Measurements from ENCODE around the gene ISG20. TPM values are rescaled to one million over a fixed set of nuclear protein-coding genes. Genes with fewer than 3 reads are reported as not detected.

ISG20 gene
- total RNA-seq, 1 donor: 3.3 TPM

DNA sequence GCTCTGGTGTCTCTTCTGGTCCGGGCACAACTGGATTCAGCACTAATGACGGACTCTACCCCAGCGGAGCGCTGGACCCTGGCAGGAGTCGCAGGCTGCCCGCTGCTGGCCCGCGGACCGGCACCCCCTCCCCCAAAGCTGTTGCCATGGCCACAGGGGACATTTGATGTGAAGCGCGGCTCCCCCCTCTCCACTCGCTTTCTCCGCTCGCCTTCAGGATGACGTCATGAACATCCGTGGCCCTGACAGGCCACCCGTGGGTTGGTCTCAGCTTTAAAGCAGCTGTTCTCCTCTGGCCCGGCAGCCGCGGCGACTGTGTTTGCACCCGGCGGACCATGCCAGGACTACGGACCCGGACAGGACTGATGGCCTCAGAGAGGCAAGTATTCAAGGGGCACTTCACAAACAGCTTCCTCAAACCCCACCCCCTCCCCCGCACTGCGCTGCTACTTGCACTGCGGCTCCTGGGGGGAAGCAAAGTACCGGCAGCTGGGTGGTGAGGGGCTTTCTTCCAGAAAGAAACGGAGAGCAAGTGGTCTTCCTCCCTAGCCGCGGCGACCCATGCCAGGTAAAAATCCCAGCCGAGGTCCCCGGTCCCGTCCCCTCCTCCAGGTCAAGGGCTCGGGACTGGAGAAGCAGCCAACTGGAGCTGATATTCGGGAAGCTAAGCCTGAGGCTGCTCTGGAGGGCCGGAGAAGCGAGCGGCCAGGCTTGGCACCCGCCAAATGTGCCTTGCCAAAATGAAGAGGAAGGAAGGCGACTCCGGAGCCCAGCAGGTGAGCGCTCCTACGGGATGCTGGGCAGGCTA is 34.2 kb upstream of the ISG20 start:
- H3K4me1 ChIP-seq (ENCODE audit: insufficient read depth, low read length): no peaks in the 10 kb centered on the region
- no peak for TF ChIP-seq CTCF (IDR thresholded peaks at IDR 0.05; ENCODE audit: extremely low read depth, low read depth, low read length)
- H3K79me2 ChIP-seq (ENCODE audit: insufficient read depth, low read length): no peaks in the 10 kb centered on the region
- peaks cover 57% of the 10 kb centered on the region for H3K27me3 ChIP-seq (ENCODE audit: insufficient read depth, low read length)
- no peaks in the 10 kb centered on the region for H3K9me3 ChIP-seq (ENCODE audit: low read depth, low read length)
- H3K4me3 ChIP-seq (ENCODE audit: insufficient read depth, low read length): no peak overlapping the region
- no peak overlapping the region for H2AFZ ChIP-seq (ENCODE audit: low read length)
- no peaks in the 10 kb centered on the region for H3K36me3 ChIP-seq (ENCODE audit: insufficient read depth, low read length)
- H3K27ac ChIP-seq (ENCODE audit: low read depth, low read length): no peak overlapping the region
- DNase-seq (ENCODE audit: insufficient read length, low spot score, missing footprints): no peak
- no peaks in the 10 kb centered on the region for H4K20me1 ChIP-seq (ENCODE audit: insufficient read depth, low read length)
- H3K4me2 ChIP-seq (ENCODE audit: insufficient read depth, low read length): no peak overlapping the region

DNA sequence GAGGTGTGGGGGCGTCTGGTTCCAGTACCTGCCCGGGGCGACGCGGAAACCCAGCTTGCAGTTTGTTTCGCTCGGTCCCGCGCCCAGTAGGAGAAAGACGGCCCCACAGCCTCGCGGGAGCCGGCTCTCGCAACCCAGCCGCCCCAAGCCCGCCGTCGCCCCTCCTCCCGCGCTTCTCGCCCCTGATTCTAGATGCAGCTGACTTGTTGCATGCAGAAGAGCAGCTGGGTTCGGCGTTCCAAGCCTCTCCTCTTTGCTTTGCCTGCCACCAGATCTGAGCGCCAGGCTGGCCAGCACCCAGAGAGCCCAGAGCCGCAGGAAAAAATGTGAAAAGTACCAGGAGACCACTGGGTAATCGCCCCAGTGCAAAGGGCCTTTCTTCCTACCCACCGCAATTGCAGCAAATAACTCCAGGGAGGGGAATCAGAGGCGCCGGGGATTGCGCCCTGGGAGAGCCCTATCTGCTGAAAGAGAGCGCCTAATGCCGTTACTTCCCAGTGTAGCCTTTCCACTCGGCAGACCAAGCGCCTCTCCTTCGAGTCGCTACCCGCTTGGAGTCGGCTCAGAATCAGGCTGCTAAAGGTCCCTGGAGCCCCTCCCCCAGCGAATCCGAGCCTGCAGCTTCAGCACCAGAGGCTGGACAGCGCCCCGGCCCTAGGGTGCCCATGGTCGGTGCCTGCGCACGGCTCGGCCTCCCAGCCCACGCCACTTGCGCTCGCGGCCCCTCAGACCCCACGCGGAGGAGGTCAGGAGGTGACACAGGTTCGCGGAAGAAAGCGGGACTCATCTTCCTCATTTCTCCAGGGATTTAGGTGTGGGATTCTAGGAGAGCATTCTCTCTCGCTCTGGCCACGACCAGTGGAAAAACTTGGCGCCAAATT is 33.4 kb upstream of the ISG20 start:
- no peak overlapping the region for H3K27ac ChIP-seq (ENCODE audit: low read depth, low read length)
- no peaks in the 10 kb centered on the region for H3K79me2 ChIP-seq (ENCODE audit: insufficient read depth, low read length)
- no peak overlapping the region for H3K4me2 ChIP-seq (ENCODE audit: insufficient read depth, low read length)
- DNase-seq (ENCODE audit: insufficient read length, low spot score, missing footprints): peak; percentile 63
- no peaks in the 10 kb centered on the region for H3K36me3 ChIP-seq (ENCODE audit: insufficient read depth, low read length)
- H2AFZ ChIP-seq (ENCODE audit: low read length): no peak overlapping the region
- no peak for TF ChIP-seq CTCF (IDR thresholded peaks at IDR 0.05; ENCODE audit: extremely low read depth, low read depth, low read length)
- peaks cover 57% of the 10 kb centered on the region for H3K27me3 ChIP-seq (ENCODE audit: insufficient read depth, low read length)
- H4K20me1 ChIP-seq (ENCODE audit: insufficient read depth, low read length): no peaks in the 10 kb centered on the region
- no peaks in the 10 kb centered on the region for H3K4me1 ChIP-seq (ENCODE audit: insufficient read depth, low read length)
- H3K4me3 ChIP-seq (ENCODE audit: insufficient read depth, low read length): no peak overlapping the region
- H3K9me3 ChIP-seq (ENCODE audit: low read depth, low read length): no peaks in the 10 kb centered on the region

DNA sequence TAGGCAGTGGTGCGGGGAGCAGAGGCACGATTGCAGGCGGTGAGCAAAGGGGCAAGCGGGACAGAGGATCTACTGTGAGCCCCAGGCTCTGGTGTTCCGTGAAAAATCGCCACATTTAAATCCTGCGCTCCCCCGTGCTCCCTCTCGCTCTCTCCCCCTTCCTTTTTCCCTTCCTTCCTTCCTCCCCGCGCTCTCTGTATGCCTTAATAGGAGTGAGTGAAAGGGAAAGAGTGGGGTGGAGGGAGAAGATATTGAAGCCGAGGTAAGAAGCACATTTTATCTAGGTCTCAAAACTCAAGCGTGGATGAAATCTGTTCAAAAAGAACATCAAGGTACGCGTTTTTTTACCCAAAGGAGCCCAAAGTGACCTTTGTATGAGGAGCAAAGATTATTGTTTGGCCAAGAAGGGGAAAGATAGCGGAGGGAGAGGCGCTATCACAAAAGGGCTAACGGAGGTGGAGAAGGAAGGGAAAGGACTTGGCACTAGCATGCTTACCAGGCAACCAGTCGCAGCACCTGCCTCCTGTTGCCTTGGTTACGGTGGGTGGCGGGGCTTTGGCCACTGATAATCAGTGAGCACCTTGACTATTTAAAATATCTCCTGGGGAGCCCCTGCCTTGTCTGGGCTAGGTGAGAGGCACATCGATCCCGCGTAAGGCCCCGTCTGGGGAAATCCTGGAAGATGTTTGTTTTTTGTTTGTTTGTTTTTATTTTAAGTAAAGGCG is 32.6 kb upstream of the ISG20 start:
- TF ChIP-seq CTCF (IDR thresholded peaks at IDR 0.05; ENCODE audit: extremely low read depth, low read depth, low read length): no peak
- H2AFZ ChIP-seq (ENCODE audit: low read length): no peak overlapping the region
- no peak overlapping the region for H3K27ac ChIP-seq (ENCODE audit: low read depth, low read length)
- no peaks in the 10 kb centered on the region for H4K20me1 ChIP-seq (ENCODE audit: insufficient read depth, low read length)
- no peaks in the 10 kb centered on the region for H3K9me3 ChIP-seq (ENCODE audit: low read depth, low read length)
- peaks cover 57% of the 10 kb centered on the region for H3K27me3 ChIP-seq (ENCODE audit: insufficient read depth, low read length)
- no peaks in the 10 kb centered on the region for H3K4me1 ChIP-seq (ENCODE audit: insufficient read depth, low read length)
- no peak overlapping the region for H3K4me2 ChIP-seq (ENCODE audit: insufficient read depth, low read length)
- H3K79me2 ChIP-seq (ENCODE audit: insufficient read depth, low read length): no peaks in the 10 kb centered on the region
- H3K4me3 ChIP-seq (ENCODE audit: insufficient read depth, low read length): no peak overlapping the region
- H3K36me3 ChIP-seq (ENCODE audit: insufficient read depth, low read length): no peaks in the 10 kb centered on the region
- DNase-seq (ENCODE audit: insufficient read length, low spot score, missing footprints): no peak

Measured in osteoblast (primary cell).